HG02571 (cell line): Measurements from ENCODE around the gene GNB1L.

Experiments used
- ATAC-seq: cut with Tn5 transposase; IDR thresholded peaks from one replicate; pipeline ENCODE4 v1.9.1; 2021; ENCODE audit warnings: mild to moderate bottlenecking, moderate library complexity; ENCODE audit not compliant: unreplicated experiment

The GNB1L gene

DNA sequence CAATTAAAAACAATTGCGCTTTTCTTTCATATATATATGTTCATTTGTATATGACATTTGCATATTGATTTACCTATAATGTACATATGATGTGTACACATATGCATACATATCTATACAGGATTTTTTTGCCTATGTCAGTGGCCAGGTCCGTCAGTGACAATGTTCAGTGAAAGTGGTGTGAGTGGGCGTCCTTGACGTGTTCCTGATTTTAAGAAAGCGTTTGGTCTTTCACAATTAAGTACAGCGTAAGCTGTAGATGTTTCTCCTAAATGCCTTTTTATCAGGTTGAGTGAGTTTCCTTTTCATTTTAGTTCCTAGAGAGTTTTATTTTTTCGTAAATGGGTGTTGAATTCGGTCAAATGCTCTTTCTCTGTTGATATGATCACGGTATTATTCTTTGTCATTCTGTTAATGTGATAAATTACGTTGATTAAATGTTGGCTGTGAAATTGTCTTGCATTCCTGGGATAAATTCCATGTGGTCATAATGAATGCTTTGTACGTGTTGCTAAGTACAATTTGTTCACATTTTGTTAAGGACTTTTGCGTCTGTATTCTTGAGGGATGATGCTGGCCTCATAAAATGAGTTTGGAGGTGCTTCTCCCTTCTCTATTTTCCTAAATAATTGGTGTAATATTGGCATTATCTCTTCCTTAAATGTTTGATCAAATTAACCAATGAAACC lies 10.6 kb upstream of the GNB1L start:
- ATAC-seq: no peak

DNA sequence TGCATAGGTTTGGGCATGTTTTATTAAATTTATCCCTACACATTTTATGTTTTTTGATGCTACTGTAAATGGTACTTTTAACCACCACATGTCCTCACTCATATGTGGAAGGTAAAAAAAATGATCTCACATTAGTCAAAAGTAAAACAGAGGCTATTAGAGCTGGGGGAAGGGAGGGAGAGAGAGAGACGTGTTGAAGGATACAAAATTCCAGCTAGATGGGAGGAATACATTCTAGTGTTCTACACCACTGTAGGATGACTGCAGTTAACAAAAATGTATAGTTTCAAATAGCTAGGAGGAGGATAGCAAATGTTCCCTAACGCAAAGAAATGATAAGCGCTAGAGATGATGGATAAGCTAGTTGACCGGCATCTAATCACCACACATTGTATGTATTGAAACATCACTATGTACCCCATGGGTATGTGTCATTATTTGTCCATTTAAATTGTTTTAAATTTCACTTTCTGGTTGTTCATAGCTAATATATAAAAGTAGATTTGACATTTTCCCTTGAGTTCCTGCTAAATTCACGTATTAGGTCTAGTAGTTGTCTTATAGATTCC lies 9.9 kb upstream of the GNB1L start:
- no peak for ATAC-seq

DNA sequence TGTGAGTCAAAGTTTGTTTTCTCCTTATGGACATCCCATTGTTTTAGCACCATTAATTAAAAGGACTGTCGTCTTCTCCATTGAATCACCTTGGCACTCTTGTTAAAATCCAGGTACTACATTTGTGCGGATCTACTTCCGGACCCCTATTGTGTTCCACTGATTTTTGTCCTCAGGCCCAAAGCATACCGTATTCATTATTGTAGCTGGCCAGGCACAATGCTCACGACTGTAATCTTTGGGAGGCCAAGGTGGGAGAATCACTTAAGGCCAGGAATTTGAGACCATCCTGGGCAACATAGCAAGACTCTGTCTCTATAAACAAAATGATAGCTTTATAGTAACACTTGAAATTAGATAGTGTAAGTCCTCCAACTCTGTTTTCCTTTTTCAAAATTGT lies 8.9 kb upstream of the GNB1L start:
- no peak for ATAC-seq

DNA sequence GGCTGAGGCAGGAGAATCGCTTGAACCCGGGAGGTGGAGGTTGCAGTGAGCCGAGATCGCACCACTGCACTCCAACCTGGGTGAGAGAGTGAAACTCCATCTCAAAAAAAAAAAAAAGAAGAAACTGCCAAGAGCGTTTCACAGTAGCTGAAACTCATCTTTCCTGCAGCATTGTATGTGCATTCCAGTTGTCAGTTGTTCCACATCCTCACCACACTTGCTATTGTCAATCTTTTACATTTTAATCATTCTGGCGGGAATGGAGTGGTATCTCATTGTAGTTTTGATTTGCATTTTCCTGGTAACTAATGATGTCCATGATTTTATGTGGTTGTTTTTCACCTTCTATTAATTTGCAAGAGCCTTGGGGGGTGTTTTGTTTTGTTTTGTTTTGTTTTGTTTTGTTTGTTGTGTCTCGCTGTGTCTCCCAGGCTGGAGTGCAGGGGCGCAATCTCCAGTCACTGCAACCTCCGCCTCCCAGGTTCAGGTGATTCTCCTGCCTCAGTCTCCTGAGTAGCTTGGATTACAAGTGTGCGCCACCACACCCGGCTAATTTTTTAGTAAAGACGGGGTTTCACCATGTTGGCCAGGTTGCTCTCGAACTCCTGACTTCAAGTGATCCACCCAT lies 8.1 kb upstream of the GNB1L start:
- no peak for ATAC-seq

DNA sequence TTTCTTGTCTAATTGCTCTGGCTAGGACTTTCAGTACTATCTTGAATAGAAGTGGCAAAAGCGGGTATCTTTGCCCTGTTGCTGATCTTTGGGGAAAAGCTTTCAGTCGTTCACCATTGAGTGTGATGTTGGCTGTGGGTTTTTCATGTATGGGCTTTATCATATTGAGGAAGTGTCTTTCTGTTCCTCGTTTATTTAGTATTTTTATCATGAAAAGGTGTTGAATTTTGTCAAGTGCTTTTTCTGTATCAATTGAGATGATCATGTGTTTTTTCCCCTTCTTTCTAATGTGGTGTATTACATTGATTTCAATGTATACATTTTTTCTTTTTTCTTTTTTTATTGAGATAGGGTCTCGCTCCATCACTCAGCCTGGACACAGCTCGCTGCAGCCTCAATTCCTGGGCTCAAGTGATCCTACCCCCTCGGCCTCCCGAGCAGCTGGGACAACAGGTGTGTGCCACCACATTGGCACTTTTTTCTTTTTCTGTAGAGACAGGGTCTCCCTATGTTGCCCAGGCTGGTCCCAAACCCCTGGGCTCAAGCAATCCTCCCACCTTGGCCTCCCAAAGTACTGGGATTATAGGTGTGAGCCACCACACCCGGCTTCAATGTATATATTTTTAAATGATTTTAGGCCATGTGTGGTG lies 5.3 kb upstream of the GNB1L start:
- no peak for ATAC-seq

DNA sequence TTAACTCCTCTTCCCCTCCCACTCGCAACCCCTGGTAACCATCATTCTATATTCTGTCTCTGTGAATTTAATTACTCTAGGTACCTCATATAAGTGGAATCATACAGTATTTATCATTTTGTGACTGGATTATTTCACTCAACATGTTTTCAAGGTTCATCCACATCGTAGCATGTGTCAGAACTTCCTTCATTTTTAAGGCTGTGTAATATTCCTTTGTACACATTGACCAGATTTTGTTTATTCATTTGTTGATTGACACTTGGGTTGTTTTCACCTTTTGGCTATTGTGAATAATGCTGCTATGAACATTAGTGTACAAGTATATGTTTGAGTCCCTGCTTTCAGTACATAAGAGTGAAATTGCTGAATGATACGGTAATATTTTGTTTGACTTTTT lies 2.7 kb upstream of the GNB1L start:
- no peak for ATAC-seq

DNA sequence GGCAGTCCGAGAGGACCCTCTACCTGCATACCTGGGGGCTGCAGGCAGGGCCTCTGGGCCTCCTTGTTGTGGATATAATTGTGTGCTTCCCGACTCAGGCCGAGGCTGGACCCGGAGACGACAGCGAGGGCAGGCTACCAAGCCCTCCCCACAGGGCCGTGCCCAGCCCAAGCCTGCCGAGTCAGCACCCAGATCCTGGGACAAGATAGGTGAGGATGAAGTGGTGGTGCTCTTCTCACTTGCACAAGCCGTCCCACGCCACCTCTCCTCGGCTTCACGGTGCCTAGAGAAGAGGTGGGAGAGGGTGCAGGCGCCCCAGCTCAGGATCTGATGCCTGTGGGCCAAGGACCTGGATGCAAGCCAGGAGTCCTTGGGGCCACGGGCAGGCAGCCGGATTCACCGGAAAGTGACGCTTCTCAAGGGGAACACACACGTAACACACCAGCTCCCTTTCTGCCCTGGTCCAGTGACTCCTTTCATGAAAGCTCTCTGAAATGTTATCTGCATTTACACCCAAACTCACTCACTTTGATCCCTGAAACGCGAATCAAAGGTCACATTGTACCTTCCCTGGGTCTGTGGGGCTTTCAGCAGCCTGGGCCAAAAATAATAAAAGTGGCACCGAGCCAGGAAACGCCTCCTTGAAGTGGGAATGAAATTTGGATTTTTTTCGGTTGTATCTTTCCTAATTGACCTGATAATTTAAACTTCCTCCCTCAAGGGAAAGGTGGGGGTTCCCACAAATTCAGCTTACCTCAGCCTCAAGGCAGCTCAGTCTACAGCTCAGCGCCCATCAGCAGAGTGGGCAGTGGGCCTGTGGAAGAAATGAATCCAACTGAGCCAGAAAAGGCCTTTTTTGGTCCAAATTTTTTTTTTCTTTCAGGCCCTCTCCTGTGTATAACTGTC lies 1.1 kb upstream of the GNB1L start:
- ATAC-seq: peak; percentile 17

DNA sequence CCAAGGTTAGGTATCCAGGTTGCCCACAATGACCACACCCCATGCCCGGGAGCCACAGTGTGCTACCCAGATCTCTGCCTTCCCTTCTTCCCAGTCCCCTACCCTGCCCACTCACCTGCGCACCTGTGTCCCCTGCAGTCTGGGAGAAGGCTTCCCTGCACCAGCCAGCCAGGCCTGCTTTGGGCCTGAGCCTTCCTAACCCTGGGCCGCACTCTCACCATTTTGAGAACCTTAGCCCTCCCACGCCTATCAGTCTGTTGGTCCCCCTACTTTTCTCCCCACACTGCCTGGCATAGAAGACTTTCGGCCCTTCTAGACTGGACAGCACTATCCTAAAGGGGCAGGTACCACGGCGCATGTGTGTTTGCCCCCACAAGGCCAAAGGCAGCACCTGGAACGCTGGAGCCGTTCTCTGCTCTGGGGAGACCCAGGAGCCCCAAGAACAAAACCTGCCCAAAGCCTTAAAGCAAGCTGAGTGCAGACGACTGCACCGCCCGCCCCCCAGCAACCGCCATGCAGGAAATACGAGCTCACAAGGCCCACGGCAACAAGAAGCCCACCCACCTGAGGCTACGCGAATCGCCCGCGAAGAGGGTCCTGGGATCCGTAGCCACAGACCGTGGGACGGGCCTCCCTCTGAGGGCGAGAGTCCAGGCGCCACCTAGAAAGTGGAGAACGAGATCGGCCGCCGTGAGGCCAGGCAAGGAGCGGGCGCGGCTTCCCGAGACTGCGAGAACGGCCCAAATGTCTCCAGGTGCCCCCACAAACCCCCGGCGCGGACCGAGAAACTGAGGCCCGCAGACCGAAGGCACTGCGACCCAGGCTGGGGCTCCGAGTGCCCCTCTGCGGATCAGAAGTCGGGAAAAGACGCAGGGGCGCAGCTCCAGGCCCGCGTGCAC lies 546 bp downstream of the GNB1L start:
- peak; percentile 6 for ATAC-seq

DNA sequence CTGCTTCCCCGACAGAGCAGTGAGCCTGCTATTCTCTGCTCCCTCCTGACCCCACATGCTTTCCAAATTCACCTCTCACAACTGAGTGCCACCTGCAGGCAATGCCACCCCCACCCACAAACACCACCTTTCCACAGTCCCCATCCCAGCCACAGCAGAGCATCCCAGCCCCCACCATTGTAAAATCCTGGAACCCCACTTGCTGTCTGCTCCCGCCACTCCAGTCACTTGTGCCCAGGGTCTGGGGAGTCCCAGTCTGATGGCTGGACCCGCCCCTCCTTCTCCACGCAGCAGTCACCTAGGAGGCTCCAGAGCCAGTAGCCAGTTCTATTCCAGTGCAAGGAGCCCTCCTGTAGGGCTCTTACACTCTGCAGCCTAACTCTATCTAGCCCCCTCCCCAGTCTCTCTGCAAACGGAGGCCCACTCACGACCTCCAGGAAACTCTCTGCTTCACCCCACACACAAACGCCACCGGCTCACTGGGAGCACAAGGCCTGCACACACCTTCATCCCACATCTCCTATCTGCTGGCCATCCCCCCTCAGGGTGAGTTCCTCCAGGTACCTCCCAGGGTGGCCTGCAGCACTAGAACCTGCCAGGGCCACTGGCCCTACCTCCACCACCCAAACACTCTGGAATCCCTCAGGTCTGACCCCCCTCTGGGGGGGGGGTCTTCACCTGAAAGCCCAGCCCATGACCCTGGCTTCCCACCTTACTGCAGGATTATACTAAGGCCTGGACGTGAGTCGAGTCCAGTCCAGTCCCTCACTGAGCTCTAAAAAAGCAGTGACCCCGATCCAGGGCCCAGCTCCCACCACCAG lies 1.4 kb downstream of the GNB1L start:
- ATAC-seq: no peak

DNA sequence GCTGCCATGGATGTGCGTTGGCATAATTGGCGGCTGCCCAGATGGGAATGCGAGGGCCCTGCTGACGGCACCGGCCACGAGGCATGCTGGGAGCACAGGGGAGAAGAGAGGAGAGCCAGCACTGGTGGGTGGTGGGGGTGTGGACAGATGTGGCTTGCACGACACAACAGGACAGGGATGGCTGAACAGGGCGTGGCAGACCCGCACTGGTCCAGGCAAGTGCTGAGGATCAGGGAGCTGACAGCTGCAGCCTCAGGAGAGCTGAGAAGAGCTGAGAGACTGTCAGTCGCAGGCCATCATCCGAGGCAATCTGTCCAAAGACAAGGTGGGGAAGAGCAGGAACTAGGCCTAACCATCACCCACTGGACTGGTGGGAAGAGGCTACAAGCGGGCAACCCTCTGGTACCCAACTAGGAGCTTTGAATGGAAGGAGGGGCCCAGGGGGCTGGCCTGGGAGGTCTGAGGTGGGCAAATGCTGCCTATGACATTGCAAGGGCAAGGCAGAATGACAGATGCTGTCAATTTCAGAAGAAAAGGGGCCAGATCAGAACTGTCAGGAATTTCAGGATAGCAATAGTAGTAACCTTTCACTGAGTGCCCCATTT lies 2.4 kb downstream of the GNB1L start:
- ATAC-seq: no peak

DNA sequence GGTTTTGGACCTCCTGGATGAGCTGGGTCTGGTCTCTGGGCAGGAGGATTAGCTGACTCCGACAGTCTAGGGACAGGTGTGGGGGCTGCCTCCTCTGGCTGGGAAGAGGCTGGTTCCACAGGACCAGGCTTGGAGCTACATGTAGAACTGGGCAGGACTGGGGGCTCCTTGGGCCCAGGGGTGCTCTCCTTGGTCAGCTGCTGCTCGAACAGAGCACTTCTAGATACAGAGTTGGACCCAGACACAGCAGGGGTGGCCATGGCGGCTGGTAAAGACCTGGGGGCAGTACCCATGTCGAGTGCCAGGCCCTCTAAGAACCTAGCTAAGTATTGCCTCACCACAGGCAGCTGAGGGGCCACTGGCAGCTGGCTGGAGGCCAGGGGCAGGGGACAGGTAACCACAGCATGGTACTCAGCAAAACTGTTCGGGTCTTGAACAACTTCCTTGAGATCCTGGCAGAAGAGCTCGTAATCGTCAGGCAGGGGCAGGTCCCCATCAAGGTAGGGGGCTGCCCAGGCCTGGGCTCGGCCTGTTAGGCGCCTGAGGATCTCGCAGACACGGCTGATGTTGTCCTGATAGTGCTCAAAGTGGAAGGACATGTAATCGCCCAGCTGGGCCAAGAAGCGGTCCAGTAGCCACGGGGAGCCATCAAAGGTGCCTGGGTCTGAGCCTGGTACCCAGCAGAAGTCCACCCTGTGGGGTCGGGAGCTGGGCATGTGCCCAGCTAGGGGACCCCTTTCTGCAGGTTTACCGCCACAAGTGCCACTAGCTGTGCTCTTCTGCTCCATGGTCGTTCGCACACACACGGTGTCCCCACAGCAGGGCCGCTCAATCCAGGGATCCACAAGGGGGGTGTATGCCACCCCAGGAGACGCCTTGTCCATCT lies 3.1 kb downstream of the GNB1L start:
- no peak for ATAC-seq

DNA sequence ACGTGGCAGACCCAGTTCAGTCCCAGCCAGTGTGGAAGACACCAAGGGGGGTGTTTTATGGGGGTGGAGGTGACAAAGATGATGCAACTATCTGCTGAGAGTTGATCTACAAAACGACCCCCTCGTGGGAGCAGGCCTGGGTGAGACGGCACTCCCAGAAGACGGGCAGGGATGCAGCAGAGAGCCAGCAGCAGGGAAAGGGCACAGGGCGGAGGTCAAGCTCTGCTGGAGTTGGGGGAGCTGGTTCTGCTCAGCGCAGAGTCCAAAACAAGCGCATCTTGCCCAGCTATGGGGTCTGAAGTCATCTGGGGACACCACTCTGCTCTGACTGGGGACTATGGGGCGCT lies 3.9 kb downstream of the GNB1L start:
- ATAC-seq: no peak

DNA sequence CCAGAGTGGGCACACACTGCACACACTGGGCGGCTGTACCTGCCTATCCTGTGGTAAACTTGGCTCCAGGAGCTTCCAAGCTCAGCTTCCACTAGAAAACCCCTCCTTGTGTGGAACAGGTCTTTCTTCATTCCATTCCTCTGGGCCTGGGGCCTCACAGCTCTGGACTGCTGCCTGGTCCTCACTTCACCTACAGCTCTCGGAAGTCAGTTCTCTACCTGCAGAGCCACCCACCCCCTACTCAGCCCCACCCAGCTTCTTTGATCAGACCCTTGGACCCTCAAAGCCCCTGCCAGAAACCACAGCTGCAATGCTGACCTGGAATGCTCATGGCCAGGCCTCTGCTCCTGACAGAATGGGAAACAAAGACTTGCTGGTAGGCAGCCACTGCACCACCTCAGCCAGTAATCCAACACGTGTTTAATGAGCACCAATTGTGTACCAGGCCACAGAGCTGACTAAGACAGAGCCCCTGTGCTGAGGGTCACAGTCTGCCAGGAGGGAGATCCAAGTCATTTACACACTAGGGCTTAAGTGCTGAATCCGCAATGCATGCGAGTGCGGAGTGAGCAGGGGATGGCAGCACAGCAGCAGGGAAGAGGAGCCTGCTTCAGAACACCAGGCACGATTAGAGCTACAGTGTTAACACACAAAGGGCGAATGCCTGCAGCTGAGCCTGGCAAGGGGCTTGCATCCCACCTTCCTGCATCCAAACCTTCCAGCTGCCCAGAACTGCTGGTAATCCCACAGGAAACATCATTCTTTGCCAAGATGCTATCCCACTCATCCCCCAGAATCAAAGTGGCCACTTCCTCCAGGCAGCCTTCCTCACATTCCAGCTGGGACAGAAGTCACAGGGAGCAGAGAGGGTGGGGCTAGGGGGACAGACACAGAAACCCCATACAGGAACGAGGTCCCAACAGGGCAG lies 4.6 kb downstream of the GNB1L start:
- ATAC-seq: no peak

DNA sequence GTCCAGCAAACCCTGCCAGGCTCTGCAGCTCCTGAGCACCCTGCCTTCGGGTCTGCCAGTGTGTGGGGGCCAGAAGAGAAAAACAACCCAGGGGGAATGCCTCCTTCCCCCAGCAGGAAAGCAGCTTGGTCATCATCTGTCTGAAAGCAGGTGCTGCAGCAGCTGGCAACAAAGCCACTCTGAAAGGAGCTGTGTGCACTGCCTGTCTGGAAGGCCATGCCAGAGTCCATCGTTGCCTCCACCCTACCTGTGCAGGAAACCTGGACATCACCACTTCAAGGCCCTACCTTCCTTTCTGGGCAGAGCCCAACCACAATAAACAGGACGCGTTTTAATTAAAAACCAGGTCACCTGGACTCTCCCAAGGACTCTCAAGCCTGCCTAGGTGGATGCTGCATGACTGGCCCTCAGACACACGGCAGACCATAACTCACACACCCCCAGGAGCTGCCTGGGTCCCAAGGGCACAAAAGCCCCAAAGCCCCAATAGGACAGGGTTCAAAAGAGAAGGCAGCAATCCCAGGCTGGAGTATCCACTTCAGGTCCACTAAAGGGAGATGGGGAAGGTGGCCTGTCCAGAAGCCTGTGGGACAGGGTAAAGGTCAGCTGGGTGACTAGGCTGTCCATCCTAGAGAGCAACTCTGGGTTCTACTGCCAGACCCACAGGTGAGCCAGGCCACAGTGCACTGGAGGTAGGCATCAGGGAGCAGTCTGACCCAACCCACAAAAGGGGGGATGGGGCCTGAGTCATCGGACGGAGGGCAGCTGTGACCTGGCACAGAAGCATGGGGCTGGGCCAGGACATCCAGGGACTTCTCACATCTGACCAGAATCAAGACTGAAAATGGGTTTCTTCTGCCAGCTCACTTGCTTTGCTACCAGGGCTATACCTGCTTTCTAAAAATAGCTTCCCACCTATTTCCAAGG lies 6.1 kb downstream of the GNB1L start:
- no peak for ATAC-seq

DNA sequence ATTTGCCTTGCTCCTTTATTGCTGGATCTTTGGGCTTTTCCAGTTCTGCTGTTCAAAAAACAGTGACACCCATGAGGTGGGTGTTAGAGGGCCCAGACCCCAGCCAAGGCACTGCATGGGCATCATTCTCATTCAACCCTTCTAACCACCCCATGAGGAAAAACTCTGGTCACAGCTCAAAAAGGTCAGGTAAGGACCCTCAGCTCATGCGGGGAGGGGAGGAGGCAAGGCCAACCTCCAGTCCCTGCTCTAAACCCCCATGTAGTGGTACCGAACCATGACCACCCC lies 7.4 kb downstream of the GNB1L start:
- no peak for ATAC-seq
